Right cardiac atrium (tissue), 5 donors: ENCODE measurements around the gene MPG. TPM values are rescaled to one million over a fixed set of nuclear protein-coding genes. Genes with fewer than 3 reads are reported as not detected.

ENCODE experiments used
- polyA plus RNA-seq: library from polyadenylated mRNA; stranded (reverse); fragments of 200-250 nt; gene quantifications from one replicate; pipeline ENCODE4 v1.2.3, GENCODE V29; 2013
- total RNA-seq, 4 donors: library from RNA; stranded (reverse); fragmentation: NEBNext Ultra II Directional; extraction: Animal tissue kit (Norgen Biotek cat#: 25700); gene quantifications; one replicate each; pipeline ENCODE4 v1.2.1, GENCODE V29; 2021
- donor health status: healthy with polysubstance abuse.
- donor health status: DM: no; HTN: yes; CAD: no.
- donor health status: DM: no; HTN: no; CAD: no.
- donor health status: DM: no; HTN: yes; CAD: no; lungs with severe emphysema.
- donor health status: DM: yes; HTN: yes; CAD: no.

MPG gene
- total and polyA plus RNA-seq, 5 donors = 31.8 to 56.8 (median 38.7) TPM

Other genes starting within 250 kb of the MPG start
- 10 to 100 TPM in 3 of 4 donors, 1 to 10 TPM in 1; 9.8 to 13.4 (median 11.6) TPM for gene POLR3K, start 24.6 kb upstream of the MPG start, total RNA-seq
- gene POLR3K, start 24.6 kb upstream of the MPG start, polyA plus RNA-seq = 11.2 TPM
- gene SNRNP25, start 24.4 kb upstream of the MPG start, total RNA-seq = 10 to 100 TPM; 54.8 to 71.4 (median 62.3) TPM
- gene SNRNP25, start 24.4 kb upstream of the MPG start, polyA plus RNA-seq = 108 TPM
- 10 to 100 TPM; 20.4 to 26.7 (median 24.2) TPM for gene RHBDF1, start 5.6 kb upstream of the MPG start, total RNA-seq
- gene RHBDF1, start 5.6 kb upstream of the MPG start, polyA plus RNA-seq = 29.6 TPM
- gene NPRL3, start 60.4 kb downstream of the MPG start, total RNA-seq = 10 to 100 TPM; 19.9 to 25.6 (median 22.7) TPM
- 17.9 TPM for gene NPRL3, start 60.4 kb downstream of the MPG start, polyA plus RNA-seq
- gene HBZ, start 74.4 kb downstream of the MPG start, total RNA-seq = not detected
- not detected for gene HBZ, start 74.4 kb downstream of the MPG start, polyA plus RNA-seq
- not detected for gene HBM, start 87.8 kb downstream of the MPG start, total RNA-seq
- gene HBM, start 87.8 kb downstream of the MPG start, polyA plus RNA-seq = not detected
- gene HBA2, start 94.7 kb downstream of the MPG start, total RNA-seq = 100 to 1,000 TPM in 1 of 4 donors, 10 to 100 TPM in 3; 38.4 to 111 (median 51.4) TPM
- gene HBA2, start 94.7 kb downstream of the MPG start, polyA plus RNA-seq = 5.2 TPM
- gene HBA1, start 98.5 kb downstream of the MPG start, total RNA-seq = 100 to 1,000 TPM in 1 of 4 donors, 10 to 100 TPM in 3; 38.3 to 130 (median 70.9) TPM
- 4.8 TPM for gene HBA1, start 98.5 kb downstream of the MPG start, polyA plus RNA-seq
- not detected for gene HBQ1, start 102.2 kb downstream of the MPG start, total RNA-seq
- not detected for gene HBQ1, start 102.2 kb downstream of the MPG start, polyA plus RNA-seq
- 10 to 100 TPM; 28.1 to 32.0 (median 30.2) TPM for gene LUC7L, start 151.2 kb downstream of the MPG start, total RNA-seq
- 32.1 TPM for gene LUC7L, start 151.2 kb downstream of the MPG start, polyA plus RNA-seq
- gene FAM234A, start 156.6 kb downstream of the MPG start, total RNA-seq = 100 to 1,000 TPM; 131 to 145 (median 139) TPM
- 171 TPM for gene FAM234A, start 156.6 kb downstream of the MPG start, polyA plus RNA-seq
- 10 to 100 TPM; 11.6 to 23.8 (median 17.6) TPM for gene RGS11, start 197.7 kb downstream of the MPG start, total RNA-seq
- 15.5 TPM for gene RGS11, start 197.7 kb downstream of the MPG start, polyA plus RNA-seq
- 10 to 100 TPM in 1 of 4 donors, 1 to 10 TPM in 3; 3.5 to 11.3 (median 4.9) TPM for gene ARHGDIG, start 202.4 kb downstream of the MPG start, total RNA-seq
- gene ARHGDIG, start 202.4 kb downstream of the MPG start, polyA plus RNA-seq = 7.7 TPM
- 10 to 100 TPM in 1 of 4 donors, 1 to 10 TPM in 3; 2.1 to 10.0 (median 2.3) TPM for gene PDIA2, start 204.9 kb downstream of the MPG start, total RNA-seq
- 0.91 TPM for gene PDIA2, start 204.9 kb downstream of the MPG start, polyA plus RNA-seq